Heart left ventricle (tissue), 16 donors: ENCODE data around the gene MAP3K4. TPM values are rescaled to one million over a fixed set of nuclear protein-coding genes. Genes with fewer than 3 reads are reported as not detected.

Experiments
- ATAC-seq, 4 donors: fragments of 200-7000 bp; cut with Tn5 transposase; one replicate each; pipeline ENCODE4 v1.9.1; 2020 to 2022; ENCODE audit warnings: moderate library complexity in 4 of 4, mild to moderate bottlenecking in 3 of 4, moderate number of reproducible peaks in 1 of 4
- DNase-seq, 5 donors: peaks; one replicate each; pipeline ENCODE4 v3.0.0-alpha.2; 2020
- H3K27ac ChIP-seq, 12 donors: fragments of 200-600 bp; sonication (generic) in 4 of 12; one replicate each; pipeline versions ENCODE4 v1.5.0 to v1.8.0; 2016 to 2022; ENCODE audit warnings: mild to moderate bottlenecking in 2 of 12
- H3K27me3 ChIP-seq, 9 donors: fragments of 200-600 bp; sonication (generic) in 2 of 9; one replicate each; pipeline versions ENCODE4 v1.5.1 to v1.8.0; 2016 to 2022; ENCODE audit warnings: mild to moderate bottlenecking in 3 of 9
- H3K36me3 ChIP-seq, 9 donors: fragments of 200-600 bp; sonication (generic) in 2 of 9; one replicate each; pipeline versions ENCODE4 v1.5.0 to v1.8.0; 2018 to 2022; ENCODE audit warnings: mild to moderate bottlenecking in 2 of 9
- H3K4me1 ChIP-seq, 12 donors: fragments of 200-600 bp; sonication (generic) in 4 of 12; one replicate each; pipeline versions ENCODE4 v1.5.0 to v1.8.0; 2016 to 2022; ENCODE audit warnings: mild to moderate bottlenecking in 3 of 12
- H3K4me3 ChIP-seq, 12 donors: fragments of 200-600 bp; sonication (generic) in 4 of 12; one replicate each; pipeline versions ENCODE4 v1.5.0 to v1.8.0; 2017 to 2022; ENCODE audit warnings: mild to moderate bottlenecking in 9 of 12, moderate library complexity in 4 of 12
- H3K9me3 ChIP-seq, 12 donors: fragments of 200-600 bp; sonication (generic) in 4 of 12; one replicate each; pipeline versions ENCODE4 v1.5.0 to v1.8.0; 2016 to 2022; ENCODE audit warnings: mild to moderate bottlenecking in 1 of 12
- POLR2A ChIP-seq, 2 donors: fragments of 450-650 bp; IDR thresholded peaks; one replicate each; pipeline ENCODE4 v1.6.1; 2017; ENCODE audit warnings: antibody characterized with exemption in 2 of 2, mild to moderate bottlenecking in 2 of 2, moderate library complexity in 2 of 2
- WGBS, 4 donors: extraction: QIAGEN DNeasy Blood & Tissue Kit in 2 of 4; methylation state at CpG; one replicate each; pipeline versions ENCODE4 v1.1.5 to v1.1.7; 2013 to 2018; 5-methylcytosine and 5-hydroxymethylcytosine counted together
- intact Hi-C, 10 donors: fragments of 100-400 bp; cut with DNase I; formaldehyde crosslinking; loops; one replicate each; pipeline versions ENCODE4 v1.11.1 to v1.14.2; 2022
- polyA plus RNA-seq, 2 donors: library from polyadenylated mRNA; stranded (reverse); fragments of 200-250 nt; gene quantifications; one replicate each; pipeline ENCODE4 v1.2.3, GENCODE V29; 2013
- total RNA-seq, 9 donors: library from RNA; depleted of rRNA in 2 of 9; stranded (reverse); fragments of >200 nt in 2 of 9; fragmentation: NEBNext Ultra II Directional in 3 of 9; extraction: Animal tissue kit (Norgen Biotek cat#: 25700) in 3 of 9; gene quantifications; one replicate each; pipeline versions ENCODE4 v1.1.0 to v1.2.4, GENCODE V29; 2016 to 2023
- TF ChIP-seq, protein P1 (sequence below), 12 donors: fragments of 200-600 bp; sonication (generic) in 4 of 12; IDR thresholded peaks; one replicate each; pipeline versions ENCODE4 v1.5.0 to v1.8.0; 2018 to 2022; ENCODE audit warnings: antibody characterized with exemption in 12 of 12, mild to moderate bottlenecking in 5 of 12
- donor health status: ischemic (EF 13 %, LVEDD 7.1; RV severe dilation, severe dysfunction).
- donor health status: healthy with polysubstance abuse.
- donor health status: DM: no; HTN: yes; CAD: no.
- donor health status: DM: no; HTN: no; CAD: no.
- donor health status: ischemic (EF 25% LVEDD 6.9; RV normal size, moderate dysfunction).
- donor health status: ischemic (EF 25% LVEDD 5.7; RV mildly dilated, moderate dysfunction).
- donor health status: healthy.
- donor health status: DM: yes; HTN: yes; CAD: no.
- donor health status: ischemic (EF 35%, LVEDD 5.7; RV mildly dilated, moderate dysfunction).
- donor health status: nonischemic (EF 11% LVEDD 7.7; RV severe dilation, severe dysfunction).
- donor health status: DM: yes; HTN: yes; CAD: no.
- donor health status: PGD.
- donor health status: ischemic (EF 29% LVEDD 5.4; RV normal size, mild dysfunction).
- donor health status: nonischemic (EF 23%, LVEDD 6.1; RV moderate dilation, normal function).

Gene MAP3K4
- total and polyA plus RNA-seq, 11 donors: 9.2 to 39.1 (median 28.4) TPM

DNA sequence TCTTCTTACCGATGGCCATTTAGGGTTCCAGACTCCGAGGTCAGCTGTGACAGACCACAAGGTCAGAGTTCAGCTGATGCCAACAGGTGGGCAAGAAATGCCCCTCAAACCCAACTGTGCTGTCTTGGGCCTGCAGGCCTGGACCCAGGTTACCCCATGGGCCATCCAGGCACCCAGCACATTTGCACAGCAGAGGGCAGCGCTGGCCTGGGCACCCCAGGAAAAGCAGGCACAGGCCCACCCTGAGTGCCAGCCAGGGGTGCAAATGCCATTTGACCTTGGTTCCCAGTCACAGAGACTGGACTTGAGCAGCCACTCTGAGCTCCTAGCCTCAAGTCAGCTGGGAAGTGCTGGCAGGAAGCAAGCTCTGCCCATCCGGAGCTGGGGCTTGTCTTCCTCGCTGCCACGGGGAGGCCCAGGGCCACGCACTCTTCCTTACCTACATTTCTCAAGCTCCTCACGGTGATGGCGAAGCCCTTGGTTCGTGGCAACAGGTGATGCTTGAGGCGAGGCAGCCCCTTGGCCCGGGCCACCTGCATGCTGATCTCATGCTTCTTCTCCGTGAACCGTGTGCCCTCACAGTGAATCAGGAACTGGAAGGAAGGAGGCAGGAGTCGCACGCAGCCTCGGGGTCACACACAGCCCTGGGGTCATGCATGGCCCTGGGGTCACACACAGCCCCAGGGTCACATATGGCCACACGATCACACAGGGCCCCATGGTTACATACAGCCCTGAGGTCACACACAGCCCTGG lies 161.5 kb downstream of the MAP3K4 start:
- no peak for TF ChIP-seq POLR2A (IDR thresholded peaks at IDR 0.05)
- TF ChIP-seq, protein P1, sequence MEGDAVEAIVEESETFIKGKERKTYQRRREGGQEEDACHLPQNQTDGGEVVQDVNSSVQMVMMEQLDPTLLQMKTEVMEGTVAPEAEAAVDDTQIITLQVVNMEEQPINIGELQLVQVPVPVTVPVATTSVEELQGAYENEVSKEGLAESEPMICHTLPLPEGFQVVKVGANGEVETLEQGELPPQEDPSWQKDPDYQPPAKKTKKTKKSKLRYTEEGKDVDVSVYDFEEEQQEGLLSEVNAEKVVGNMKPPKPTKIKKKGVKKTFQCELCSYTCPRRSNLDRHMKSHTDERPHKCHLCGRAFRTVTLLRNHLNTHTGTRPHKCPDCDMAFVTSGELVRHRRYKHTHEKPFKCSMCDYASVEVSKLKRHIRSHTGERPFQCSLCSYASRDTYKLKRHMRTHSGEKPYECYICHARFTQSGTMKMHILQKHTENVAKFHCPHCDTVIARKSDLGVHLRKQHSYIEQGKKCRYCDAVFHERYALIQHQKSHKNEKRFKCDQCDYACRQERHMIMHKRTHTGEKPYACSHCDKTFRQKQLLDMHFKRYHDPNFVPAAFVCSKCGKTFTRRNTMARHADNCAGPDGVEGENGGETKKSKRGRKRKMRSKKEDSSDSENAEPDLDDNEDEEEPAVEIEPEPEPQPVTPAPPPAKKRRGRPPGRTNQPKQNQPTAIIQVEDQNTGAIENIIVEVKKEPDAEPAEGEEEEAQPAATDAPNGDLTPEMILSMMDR (IDR thresholded peaks at IDR 0.05): peak in 11 of 12 donors; percentile 19 to 53 (median 42)
- peaks cover 0 to 17% (median 4%) of the 10 kb centered on the region in 9 donors for H3K36me3 ChIP-seq
- ATAC-seq (peak; percentile 38 to 65 (median 50)), DNase-seq (no peak)
- intact Hi-C loops: loop anchor here in 9 of 10 donors (2.0 to 10.0 kb wide), 4 partner anchors 212 to 224 kb away; no protein-coding TSS in a partner anchor
- H3K27me3 ChIP-seq: no peaks in the 10 kb centered on the region
- 94 to 95% (median 95%) methylated on average over 11 to 18 of the region's 18 CpGs for WGBS, 4 donors
- peaks cover 0 to 7% (median 0%) of the 10 kb centered on the region in 12 donors for H3K9me3 ChIP-seq
- no peak overlapping the region for H3K4me3 ChIP-seq
- peaks cover 0 to 3% (median 0%) of the 10 kb centered on the region in 12 donors for H3K4me1 ChIP-seq
- H3K27ac ChIP-seq: no peak overlapping the region

DNA sequence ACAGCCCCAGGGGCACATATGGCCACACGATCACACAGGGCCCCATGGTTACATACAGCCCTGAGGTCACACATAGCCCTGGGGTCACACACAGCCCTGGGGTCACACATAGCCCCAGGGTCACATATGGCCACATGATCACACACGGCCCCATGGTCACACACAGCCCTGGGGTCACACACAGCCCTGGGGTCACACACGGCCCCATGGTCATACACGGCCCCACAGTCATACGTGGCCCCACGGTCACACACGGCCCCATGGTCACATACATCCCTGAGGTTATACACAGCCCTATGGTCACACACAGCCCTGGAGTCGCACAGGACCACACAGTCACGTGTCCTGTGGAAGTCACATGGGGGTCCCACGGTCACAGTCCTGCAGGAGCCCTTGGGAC lies 162.2 kb downstream of the MAP3K4 start:
- Histone ChIP-seq H3K27me3 (no peaks in the 10 kb centered on the region), H3K36me3 (peaks cover 0 to 13% (median 2%) of the 10 kb centered on the region in 9 donors), H3K4me1 (peaks cover 0 to 3% (median 0%) of the 10 kb centered on the region in 12 donors), H3K27ac (no peak overlapping the region), H3K9me3 (peaks cover 0 to 7% (median 0%) of the 10 kb centered on the region in 12 donors), H3K4me3 (no peak overlapping the region)
- ATAC-seq (peak in 1 of 4 donors; percentile 17), DNase-seq (no peak)
- TF ChIP-seq POLR2A (IDR thresholded peaks at IDR 0.05): no peak
- TF ChIP-seq, protein P1 (IDR thresholded peaks at IDR 0.05): no peak
- WGBS, 4 donors: 94 to 98% (median 97%) methylated on average over 8 to 10 of the region's 10 CpGs
- intact Hi-C loops: loop anchor here in 9 of 10 donors (2.0 to 10.0 kb wide), 4 partner anchors 211 to 224 kb away; no protein-coding TSS in a partner anchor

DNA sequence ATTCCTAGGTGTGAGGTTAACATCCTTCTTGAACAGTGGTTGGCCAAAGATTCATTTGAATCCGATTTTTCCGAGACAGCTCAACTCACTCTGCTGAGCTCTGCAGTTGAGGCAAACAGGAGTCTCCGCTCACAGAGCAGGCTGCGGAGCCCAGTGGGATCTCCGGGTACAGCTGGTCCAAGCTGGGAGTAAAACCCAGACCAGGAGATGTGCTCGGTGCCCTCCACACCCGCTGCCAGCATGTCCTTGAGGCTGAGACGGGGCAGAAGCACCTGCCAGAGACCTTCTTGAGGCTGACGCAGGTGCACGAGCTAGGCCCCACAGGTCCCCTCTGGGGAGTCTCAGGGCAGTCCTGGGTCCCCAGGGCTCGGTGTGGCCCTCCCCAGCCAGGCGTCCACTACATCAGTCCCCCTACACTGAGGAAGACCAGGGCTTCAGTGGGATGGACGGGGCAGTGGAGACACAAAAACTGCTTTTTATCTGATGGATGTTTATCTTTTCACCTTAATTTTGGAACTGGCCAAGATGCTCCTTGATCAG lies 163.3 kb downstream of the MAP3K4 start:
- 96 to 97% (median 97%) methylated on average over 9 to 13 of the region's 13 CpGs for WGBS, 4 donors
- Histone ChIP-seq H3K4me3 (no peak overlapping the region), H3K27ac (no peak overlapping the region), H3K27me3 (no peaks in the 10 kb centered on the region), H3K36me3 (peaks cover 0 to 9% (median 0%) of the 10 kb centered on the region in 9 donors), H3K4me1 (peaks cover 0 to 3% (median 0%) of the 10 kb centered on the region in 12 donors), H3K9me3 (peaks cover 0 to 7% (median 0%) of the 10 kb centered on the region in 12 donors)
- ATAC-seq (no peak), DNase-seq (no peak)
- intact Hi-C loops: loop anchor here in 8 of 10 donors (5.0 to 10.0 kb wide), 3 partner anchors 210 to 222 kb away; no protein-coding TSS in a partner anchor
- TF ChIP-seq POLR2A (IDR thresholded peaks at IDR 0.05): no peak
- TF ChIP-seq, protein P1 (IDR thresholded peaks at IDR 0.05): no peak

DNA sequence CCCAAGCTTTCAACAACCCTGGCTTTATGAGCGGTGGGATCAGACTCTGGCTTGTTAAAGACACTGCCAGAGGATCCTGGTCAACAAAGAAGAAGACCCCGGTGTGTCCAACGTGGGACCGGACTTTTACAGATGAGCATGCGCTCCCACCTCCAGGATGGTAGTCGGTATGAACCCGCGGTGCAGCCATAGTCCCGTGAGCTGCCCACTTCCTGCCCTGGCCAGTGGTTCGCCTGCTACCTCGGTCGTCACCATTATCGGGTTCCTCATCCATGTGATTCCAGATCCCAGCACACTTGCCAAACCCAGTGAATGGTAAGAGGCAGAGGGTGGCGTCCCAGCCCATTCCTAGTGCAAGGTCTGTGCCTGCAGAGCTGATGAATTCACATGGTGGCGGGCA lies 169.6 kb downstream of the MAP3K4 start:
- peaks cover 0 to 27% (median 9%) of the 10 kb centered on the region in 9 donors for H3K36me3 ChIP-seq
- ATAC-seq (no peak), DNase-seq (no peak)
- peak overlapping the region in 1 of 12 donors; percentile 19 for H3K27ac ChIP-seq
- H3K4me1 ChIP-seq: peaks cover 0 to 12% (median 0%) of the 10 kb centered on the region in 12 donors
- H3K9me3 ChIP-seq: peaks cover 0 to 7% (median 0%) of the 10 kb centered on the region in 12 donors
- H3K27me3 ChIP-seq: no peaks in the 10 kb centered on the region
- TF ChIP-seq, protein P1 (IDR thresholded peaks at IDR 0.05): no peak
- no peak for TF ChIP-seq POLR2A (IDR thresholded peaks at IDR 0.05)
- intact Hi-C loops: no loop called here
- H3K4me3 ChIP-seq: no peak overlapping the region
- 90 to 98% (median 98%) methylated on average over 2 to 15 of the region's 15 CpGs for WGBS, 4 donors
